Right atrium auricular region (tissue), 2 donors: Measurements from ENCODE around the gene CYP17A1. TPM values are rescaled to one million over a fixed set of nuclear protein-coding genes. Genes with fewer than 3 reads are reported as not detected.
A peak's percentile ranks its signal among the peaks of the same experiment; 100 is the strongest.

Experiments
- DNase-seq: peaks from one replicate; pipeline ENCODE4 v3.0.0-alpha.2; 2019; ENCODE audit warnings: low spot score
- H3K27ac ChIP-seq, 2 donors: fragments of 200-600 bp; sonication (generic); 1 replicate in 1 of 2; 2 replicates in 1 of 2; pipeline ENCODE4 v1.5.1; 2016 to 2019
- H3K27me3 ChIP-seq, 2 donors: fragments of 200-600 bp; sonication (generic); one replicate each; pipeline versions ENCODE4 v1.5.1 to v1.6.0; 2017 to 2019
- H3K36me3 ChIP-seq: fragments of 200-600 bp; sonication (generic); one replicate; pipeline ENCODE4 v1.5.1; 2016
- H3K4me1 ChIP-seq, 2 donors: fragments of 200-600 bp; sonication (generic); one replicate each; pipeline versions ENCODE4 v1.5.1 to v1.6.0; 2017 to 2019
- H3K4me3 ChIP-seq, 2 donors: fragments of 200-600 bp; sonication (generic); 1 replicate in 1 of 2; 2 replicates in 1 of 2; pipeline ENCODE4 v1.5.1; 2017 to 2019; ENCODE audit warnings: mild to moderate bottlenecking in 1 of 2, moderate library complexity in 1 of 2
- H3K9me3 ChIP-seq, 2 donors: fragments of 200-600 bp; sonication (generic); one replicate each; pipeline ENCODE4 v1.5.1; 2019
- CTCF ChIP-seq, 2 donors: fragments of 200-600 bp; sonication (generic); IDR thresholded peaks; one replicate each; pipeline ENCODE4 v1.5.1; 2019; ENCODE audit warnings: antibody characterized with exemption in 2 of 2
- total RNA-seq, 2 donors: library from RNA; depleted of rRNA; stranded (reverse); fragments of >200 nt; gene quantifications; one replicate each; pipeline ENCODE4 v1.1.0, GENCODE V29; 2016

Gene CYP17A1
- total RNA-seq, 2 donors from 2014 or later, result 0.47 TPM; not detected in 1

GRCh38 chr10:102804382-102805055, 32.7 kb downstream of the CYP17A1 start:
- peak overlapping the region; percentile 7 to 14 for H3K27ac ChIP-seq
- no peak for TF ChIP-seq CTCF (IDR thresholded peaks at IDR 0.05)
- H3K4me3 ChIP-seq, result no peak overlapping the region
- no peaks in the 10 kb centered on the region for H3K9me3 ChIP-seq
- H3K27me3 ChIP-seq, result no peaks in the 10 kb centered on the region
- peaks cover 5% of the 10 kb centered on the region for H3K36me3 ChIP-seq
- DNase-seq, result no peak
- H3K4me1 ChIP-seq, result peaks cover 0 to 63% of the 10 kb centered on the region in 2 donors

GRCh38 chr10:102802920-102803534, 34.2 kb downstream of the CYP17A1 start:
- Histone ChIP-seq H3K27me3 (no peaks in the 10 kb centered on the region), H3K36me3 (peaks cover 18% of the 10 kb centered on the region), H3K4me1 (peaks cover 0 to 67% of the 10 kb centered on the region in 2 donors), H3K4me3 (no peak overlapping the region), H3K27ac (peak overlapping the region; percentile 66 to 78), H3K9me3 (no peaks in the 10 kb centered on the region)
- no peak for TF ChIP-seq CTCF (IDR thresholded peaks at IDR 0.05)
- peak; percentile 85 for DNase-seq

GRCh38 chr10:102801978-102802377, 35.2 kb downstream of the CYP17A1 start:
- Histone ChIP-seq H3K27me3 (no peaks in the 10 kb centered on the region), H3K9me3 (no peaks in the 10 kb centered on the region), H3K27ac (peak overlapping the region; percentile 66 to 78), H3K4me3 (no peak overlapping the region), H3K36me3 (peaks cover 21% of the 10 kb centered on the region), H3K4me1 (peaks cover 0 to 77% of the 10 kb centered on the region in 2 donors)
- TF ChIP-seq CTCF (IDR thresholded peaks at IDR 0.05), result no peak
- no peak for DNase-seq

- TF ChIP-seq CTCF (IDR thresholded peaks at IDR 0.05), result no peak
- H3K27ac ChIP-seq, result peak overlapping the region; percentile 78 to 87
- no peak for DNase-seq
- H3K4me3 ChIP-seq, result no peak overlapping the region
- H3K36me3 ChIP-seq, result peaks cover 21% of the 10 kb centered on the region
- H3K4me1 ChIP-seq, result peaks cover 0 to 82% of the 10 kb centered on the region in 2 donors
- no peaks in the 10 kb centered on the region for H3K9me3 ChIP-seq
- H3K27me3 ChIP-seq, result no peaks in the 10 kb centered on the region
Observed at GRCh38 chr10:102801496-102801895, 35.7 kb downstream of the CYP17A1 start.

- H3K4me3 ChIP-seq, result no peak overlapping the region
- TF ChIP-seq CTCF (IDR thresholded peaks at IDR 0.05), result no peak
- DNase-seq, result no peak
Observed at GRCh38 chr10:102800611-102801335, 36.4 kb downstream of the CYP17A1 start.

More at GRCh38 chr10:102800611-102801335, 36.4 kb downstream of the CYP17A1 start:
- Histone ChIP-seq H3K9me3 (no peaks in the 10 kb centered on the region), H3K36me3 (peaks cover 21% of the 10 kb centered on the region), H3K27ac (peak overlapping the region; percentile 78 to 87), H3K27me3 (no peaks in the 10 kb centered on the region), H3K4me1 (peaks cover 0 to 89% of the 10 kb centered on the region in 2 donors)
